Progenitor cell of endocrine pancreas (in vitro differentiated cells): ENCODE data around the gene GPRIN2. TPM values are rescaled to one million over a fixed set of nuclear protein-coding genes. Genes with fewer than 3 reads are reported as not detected.
"Not testable (repeated sequence)": the region's sequence is repeated elsewhere in the genome, so short reads cannot be mapped to it uniquely, and the experiment has no call there.

ENCODE experiments used
- DNase-seq: peaks from one replicate; pipeline ENCODE4 v3.0.0; 2021; ENCODE audit warnings: low spot score; ENCODE audit not compliant: unreplicated experiment
- H3K27ac Mint-ChIP-seq: 2 replicates; pipeline ENCODE4 v1.8.0; 2021; ENCODE audit warnings: mild to moderate bottlenecking, moderate library complexity, mixed read lengths
- H3K27me3 Mint-ChIP-seq: 2 replicates; pipeline ENCODE4 v1.8.0; 2021; ENCODE audit warnings: mixed read lengths
- H3K36me3 Mint-ChIP-seq: 2 replicates; pipeline ENCODE4 v1.8.0; 2022; ENCODE audit warnings: mixed read lengths; ENCODE audit not compliant: insufficient read depth
- H3K4me1 Mint-ChIP-seq: 2 replicates; pipeline ENCODE4 v1.8.0; 2021; ENCODE audit warnings: low read depth, mixed read lengths
- H3K4me3 Mint-ChIP-seq: 2 replicates; pipeline ENCODE4 v1.8.0; 2021; ENCODE audit warnings: low read depth, mild to moderate bottlenecking, moderate library complexity, mixed read lengths
- H3K9me3 Mint-ChIP-seq: 2 replicates; pipeline ENCODE4 v1.8.0; 2021; ENCODE audit warnings: low read depth, mixed read lengths
- total RNA-seq: library from RNA; stranded (reverse); gene quantifications from 2 replicates; pipeline ENCODE4 v1.2.1, GENCODE V29; 2021

Gene GPRIN2
- total RNA-seq, 1 donor from 2014 or later = 14.0 TPM

DNA sequence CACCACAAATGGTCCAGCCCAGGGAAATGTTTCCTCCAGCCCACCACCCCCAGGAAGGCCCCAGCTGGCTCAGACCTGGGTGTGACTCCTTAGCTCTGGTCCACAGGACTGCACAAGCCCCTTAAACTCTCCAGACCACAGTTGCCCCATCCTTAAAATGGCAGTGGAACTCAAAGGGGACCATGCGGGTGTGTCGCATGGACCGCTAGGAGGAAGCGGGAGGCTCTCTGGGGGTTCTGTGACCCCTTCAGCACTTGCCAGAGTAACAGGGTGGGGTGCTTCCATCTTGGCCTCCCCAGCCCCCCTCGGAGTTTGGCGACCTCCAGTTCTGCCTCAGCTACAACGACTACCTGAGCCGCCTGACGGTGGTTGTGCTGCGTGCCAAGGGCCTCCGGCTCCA is 27.7 kb upstream of the GPRIN2 start:
- not testable (repeated sequence) for H3K36me3 Mint-ChIP-seq

DNA sequence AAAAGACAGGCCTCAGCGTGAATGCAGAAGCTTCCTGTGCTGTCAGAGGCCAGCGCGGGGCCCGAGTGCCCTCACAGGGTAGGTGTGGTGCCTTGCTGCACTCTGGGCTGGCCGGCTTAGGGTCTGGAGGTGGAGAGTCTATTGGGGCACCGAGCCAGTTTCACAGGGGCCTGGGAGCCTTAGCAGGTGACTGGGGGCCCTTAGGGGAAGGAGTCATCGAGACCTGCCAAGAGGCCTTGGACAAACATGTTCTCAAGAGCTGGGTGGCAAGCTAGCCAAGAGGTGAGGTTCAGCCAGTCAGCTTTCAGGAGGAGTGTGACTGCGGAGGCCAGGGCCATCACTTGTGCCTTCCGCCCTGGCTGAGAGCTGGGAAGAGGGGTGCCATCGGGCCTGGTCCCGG is 26.1 kb upstream of the GPRIN2 start:
- not testable (repeated sequence) for H3K9me3 Mint-ChIP-seq, DNase-seq, H3K27me3 Mint-ChIP-seq, H3K27ac Mint-ChIP-seq, H3K36me3 Mint-ChIP-seq, H3K4me3 Mint-ChIP-seq, H3K4me1 Mint-ChIP-seq

More for the DNA sequence above, 27.7 kb upstream of the GPRIN2 start:
- H3K4me3 Mint-ChIP-seq, H3K4me1 Mint-ChIP-seq, H3K27ac Mint-ChIP-seq, H3K27me3 Mint-ChIP-seq, H3K9me3 Mint-ChIP-seq, DNase-seq: not testable (repeated sequence)

DNA sequence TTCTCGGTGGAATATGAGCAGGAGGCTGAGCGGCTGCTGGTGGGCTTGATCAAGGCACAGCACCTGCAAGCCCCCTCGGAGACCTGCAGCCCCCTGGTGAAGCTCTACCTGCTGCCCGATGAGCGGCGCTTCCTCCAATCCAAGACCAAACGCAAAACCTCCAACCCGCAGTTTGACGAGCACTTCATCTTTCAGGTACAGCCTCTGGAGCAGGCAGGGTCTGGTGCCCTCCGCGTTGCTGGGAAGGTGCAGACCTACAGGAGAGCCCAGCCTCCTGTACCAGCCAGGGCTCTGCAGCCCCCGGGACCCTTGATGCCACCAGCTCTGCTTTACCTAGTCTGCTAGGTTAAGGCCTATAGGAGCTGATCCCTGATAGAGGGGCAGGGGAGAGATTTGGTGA is 25.5 kb upstream of the GPRIN2 start:
- H3K27me3 Mint-ChIP-seq, H3K4me1 Mint-ChIP-seq, H3K36me3 Mint-ChIP-seq, H3K9me3 Mint-ChIP-seq, DNase-seq, H3K27ac Mint-ChIP-seq, H3K4me3 Mint-ChIP-seq: not testable (repeated sequence)

DNA sequence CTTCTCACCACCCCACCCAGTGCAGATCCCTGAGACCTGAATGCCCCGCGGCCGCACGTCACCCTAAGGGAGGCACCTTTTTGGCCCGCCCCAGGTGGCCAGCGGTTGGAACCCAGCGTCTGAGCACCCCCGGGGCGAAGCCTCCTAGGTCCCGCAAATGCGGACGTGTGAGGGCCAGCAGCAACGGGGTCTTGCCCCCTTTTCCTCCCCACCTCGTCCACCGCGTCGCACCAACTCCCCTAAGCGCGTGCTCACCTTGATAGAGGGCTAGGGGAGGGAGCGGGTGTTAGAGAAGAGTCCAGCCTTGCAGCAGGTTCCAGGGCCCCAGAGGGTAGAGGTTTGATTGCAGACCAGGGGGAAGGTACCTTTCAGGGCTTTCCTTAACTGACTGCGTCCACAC is 22.9 kb upstream of the GPRIN2 start:
- DNase-seq, H3K36me3 Mint-ChIP-seq, H3K4me1 Mint-ChIP-seq, H3K9me3 Mint-ChIP-seq, H3K4me3 Mint-ChIP-seq, H3K27me3 Mint-ChIP-seq, H3K27ac Mint-ChIP-seq: not testable (repeated sequence)

DNA sequence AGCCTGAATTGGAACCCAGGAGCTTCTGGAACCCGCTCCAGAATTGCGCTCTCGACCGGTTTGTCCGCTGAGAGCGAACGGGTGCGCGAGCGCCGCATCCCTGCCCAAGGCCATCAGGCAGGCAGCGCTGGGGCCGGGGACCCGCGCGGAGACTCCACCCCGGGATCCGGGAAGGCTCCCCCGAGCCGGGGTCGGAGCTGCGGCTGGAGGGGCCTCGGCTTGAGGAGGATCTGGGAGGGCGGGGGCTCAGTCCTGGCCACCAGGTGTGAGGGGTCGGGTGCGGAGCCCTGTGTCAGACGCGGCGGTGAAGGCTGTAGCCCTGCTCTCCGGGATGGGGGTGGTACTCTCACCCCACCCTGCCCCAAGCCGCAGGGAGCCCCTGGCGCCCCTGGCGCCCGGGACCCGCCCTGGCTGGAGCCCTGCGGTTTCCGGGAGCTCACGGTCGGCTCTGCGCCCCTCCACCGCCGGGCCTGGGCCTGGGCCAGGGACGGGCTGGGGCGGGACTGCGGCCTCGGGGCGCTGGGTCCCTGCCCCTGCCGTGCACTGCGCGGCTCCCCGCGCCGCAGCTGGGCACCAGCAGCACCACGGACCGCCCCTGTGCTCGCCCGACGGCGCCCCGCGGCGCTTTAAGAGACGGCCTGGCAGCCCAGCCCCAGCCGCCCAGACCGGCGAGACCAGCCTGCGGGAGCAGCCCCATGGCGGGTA is 22.2 kb upstream of the GPRIN2 start, which contains the start of gene SYT15:
Gene SYT15, plus strand, starts transcription at position 655 of the 705 bp plus-strand sequence. Its CDS starts 41 bp downstream, at position 696.
- not testable (repeated sequence) for H3K4me3 Mint-ChIP-seq, H3K9me3 Mint-ChIP-seq, H3K27me3 Mint-ChIP-seq, H3K27ac Mint-ChIP-seq, H3K4me1 Mint-ChIP-seq, H3K36me3 Mint-ChIP-seq, DNase-seq

DNA sequence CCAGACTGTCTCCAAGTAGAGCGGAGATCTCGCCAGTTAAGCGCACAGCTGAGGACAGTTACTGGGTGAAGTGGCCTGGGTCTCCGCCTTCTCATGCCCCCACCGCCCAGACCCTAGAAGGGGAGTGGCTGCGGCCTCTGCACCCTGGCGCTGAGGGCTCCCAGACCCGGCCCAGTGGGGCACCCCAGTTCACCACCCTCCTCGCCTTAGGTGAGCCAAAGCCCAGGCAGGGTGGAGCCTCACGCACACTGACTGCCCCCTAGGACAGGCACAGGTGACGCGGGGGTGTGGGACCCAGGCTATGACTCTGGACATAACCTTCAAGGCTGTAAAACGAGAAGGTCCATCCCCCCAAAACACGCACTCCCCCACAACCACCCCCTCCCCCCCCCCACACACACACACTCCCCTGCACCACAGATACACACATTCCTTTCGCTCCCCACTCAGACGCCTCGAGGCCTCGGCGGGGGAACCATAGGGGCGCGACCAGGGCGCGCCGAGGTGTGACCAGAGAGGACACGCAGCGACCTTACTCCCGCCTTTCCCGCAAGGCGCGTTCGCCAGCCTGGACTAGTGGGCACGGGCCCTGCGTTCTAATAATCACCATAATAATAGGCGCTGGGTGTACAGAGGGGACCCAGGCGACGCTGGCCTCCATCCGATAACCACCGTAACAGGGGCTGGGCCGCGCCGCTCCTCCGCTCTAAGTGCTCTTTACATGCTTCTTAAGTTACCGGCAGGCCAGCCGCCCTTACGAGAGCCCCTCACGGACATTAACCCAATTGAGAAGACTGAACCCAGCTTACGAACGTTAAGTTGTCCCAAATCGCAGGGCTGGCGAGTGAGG is 21.4 kb upstream of the GPRIN2 start:
- H3K27me3 Mint-ChIP-seq, H3K36me3 Mint-ChIP-seq, H3K4me3 Mint-ChIP-seq, H3K4me1 Mint-ChIP-seq, DNase-seq, H3K27ac Mint-ChIP-seq, H3K9me3 Mint-ChIP-seq: not testable (repeated sequence)

DNA sequence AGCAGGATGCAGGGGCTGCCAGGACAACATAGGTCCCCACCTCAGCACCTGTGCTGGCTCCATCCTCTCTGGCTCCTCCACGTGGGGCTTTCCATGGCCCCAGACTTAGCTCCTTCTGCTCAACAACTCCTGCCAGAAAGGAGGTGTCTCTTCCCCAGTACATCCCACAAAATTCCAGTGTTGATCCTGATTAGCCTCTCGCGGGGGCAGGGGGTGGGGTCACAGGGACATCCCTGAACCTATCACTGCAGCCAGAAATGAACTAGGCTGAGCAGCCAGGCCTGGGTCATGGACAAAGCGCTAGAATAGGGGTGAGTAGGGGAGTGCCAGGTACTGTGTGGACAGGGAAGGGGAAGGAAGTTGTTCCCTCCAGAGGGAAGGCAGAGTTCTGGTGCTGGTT is 17.4 kb upstream of the GPRIN2 start:
- not testable (repeated sequence) for H3K9me3 Mint-ChIP-seq, H3K4me1 Mint-ChIP-seq, H3K27me3 Mint-ChIP-seq, H3K36me3 Mint-ChIP-seq, H3K4me3 Mint-ChIP-seq, DNase-seq, H3K27ac Mint-ChIP-seq

DNA sequence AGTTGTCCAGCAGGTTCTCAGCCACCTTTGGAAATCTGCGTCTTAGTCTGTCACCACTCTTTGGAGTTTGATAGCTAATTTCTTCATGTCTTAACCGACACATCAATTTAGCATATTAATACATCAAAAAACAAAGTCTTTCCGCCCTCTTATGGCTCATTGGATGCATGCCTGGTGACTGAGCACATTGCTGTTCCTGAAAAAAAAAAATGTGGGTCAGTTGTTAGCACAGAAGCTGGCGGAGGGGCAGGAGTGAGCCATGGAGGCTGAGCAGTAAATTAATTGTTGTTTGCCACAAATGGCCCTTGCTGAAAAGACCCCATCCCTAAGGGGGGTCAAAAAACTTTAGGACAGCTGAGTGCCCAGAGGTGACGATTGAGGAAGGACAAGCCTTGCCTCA is 16.9 kb upstream of the GPRIN2 start:
- H3K4me1 Mint-ChIP-seq, H3K9me3 Mint-ChIP-seq, H3K27ac Mint-ChIP-seq, DNase-seq, H3K27me3 Mint-ChIP-seq, H3K4me3 Mint-ChIP-seq, H3K36me3 Mint-ChIP-seq: not testable (repeated sequence)

DNA sequence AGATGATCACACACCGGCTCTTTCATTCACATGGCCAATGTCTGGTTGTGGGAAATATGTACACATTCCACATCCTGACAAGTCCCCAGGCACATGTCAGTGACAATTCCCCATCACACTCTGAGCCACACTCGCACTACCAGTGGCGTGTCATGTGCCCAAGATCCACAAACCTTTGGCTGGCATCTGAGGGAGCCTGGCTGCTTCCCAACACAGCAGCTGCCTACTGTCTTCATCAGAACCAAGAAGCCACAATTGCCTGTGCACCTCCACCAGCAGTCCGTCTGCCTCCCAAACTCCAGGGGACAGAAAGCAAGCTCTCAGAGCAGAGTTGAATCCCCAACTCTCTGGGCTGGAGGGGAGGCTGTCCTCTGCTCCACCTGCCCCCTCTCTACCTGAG is 16.3 kb upstream of the GPRIN2 start:
- not testable (repeated sequence) for H3K4me1 Mint-ChIP-seq, H3K36me3 Mint-ChIP-seq, DNase-seq, H3K27ac Mint-ChIP-seq, H3K9me3 Mint-ChIP-seq, H3K4me3 Mint-ChIP-seq, H3K27me3 Mint-ChIP-seq

DNA sequence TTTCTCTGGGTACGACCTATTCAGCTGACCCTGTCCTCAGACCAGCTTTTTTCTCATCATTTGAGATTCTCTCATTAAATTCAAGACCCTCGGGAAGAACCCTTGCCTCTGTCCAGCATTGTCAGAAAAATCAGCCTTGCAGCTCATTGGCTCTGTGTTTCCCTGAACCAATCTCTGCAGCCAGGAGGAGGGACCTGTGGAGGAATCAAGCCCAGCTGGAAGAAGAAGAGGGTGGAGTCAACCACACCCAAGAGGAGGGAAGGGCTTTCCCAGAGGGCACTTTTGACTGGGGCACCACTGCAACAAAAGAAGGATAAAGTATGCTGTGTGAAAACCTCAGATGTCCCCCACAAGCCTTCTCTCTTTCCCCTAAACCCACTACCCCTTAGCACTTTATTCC is 14.2 kb upstream of the GPRIN2 start:
- H3K9me3 Mint-ChIP-seq, H3K27ac Mint-ChIP-seq, H3K4me1 Mint-ChIP-seq, H3K4me3 Mint-ChIP-seq, H3K27me3 Mint-ChIP-seq, DNase-seq, H3K36me3 Mint-ChIP-seq: not testable (repeated sequence)

DNA sequence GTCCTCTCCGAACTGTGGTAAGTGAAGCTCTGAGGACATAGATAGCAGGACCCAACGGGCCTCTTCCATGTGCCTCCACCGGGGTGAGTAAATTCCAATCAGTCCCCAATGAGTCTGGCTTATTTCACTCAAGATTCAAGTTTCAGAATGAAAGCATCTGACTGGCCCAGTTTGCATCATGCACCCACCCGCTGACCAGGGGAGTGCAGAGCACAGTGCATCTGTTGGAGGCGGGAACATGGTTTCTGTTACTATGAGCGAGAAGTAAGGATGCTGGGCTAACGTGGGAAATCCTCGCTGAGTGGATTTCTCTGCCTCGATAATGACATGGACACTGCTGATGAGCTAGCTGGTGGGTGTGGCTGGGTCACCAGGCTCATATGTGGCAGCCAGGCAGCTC is 10.7 kb upstream of the GPRIN2 start:
- H3K36me3 Mint-ChIP-seq, DNase-seq, H3K27me3 Mint-ChIP-seq, H3K27ac Mint-ChIP-seq, H3K9me3 Mint-ChIP-seq, H3K4me3 Mint-ChIP-seq, H3K4me1 Mint-ChIP-seq: not testable (repeated sequence)
